HG03565 (cell line): ENCODE data around the gene SHISAL2B.
"Not testable (repeated sequence)": the region's sequence is repeated elsewhere in the genome, so short reads cannot be mapped to it uniquely, and the experiment has no call there.

Experiments
- ATAC-seq: cut with Tn5 transposase; IDR thresholded peaks from one replicate; pipeline ENCODE4 v1.9.1; 2021; ENCODE audit warnings: mild to moderate bottlenecking, moderate library complexity; ENCODE audit not compliant: unreplicated experiment

SHISAL2B gene

DNA sequence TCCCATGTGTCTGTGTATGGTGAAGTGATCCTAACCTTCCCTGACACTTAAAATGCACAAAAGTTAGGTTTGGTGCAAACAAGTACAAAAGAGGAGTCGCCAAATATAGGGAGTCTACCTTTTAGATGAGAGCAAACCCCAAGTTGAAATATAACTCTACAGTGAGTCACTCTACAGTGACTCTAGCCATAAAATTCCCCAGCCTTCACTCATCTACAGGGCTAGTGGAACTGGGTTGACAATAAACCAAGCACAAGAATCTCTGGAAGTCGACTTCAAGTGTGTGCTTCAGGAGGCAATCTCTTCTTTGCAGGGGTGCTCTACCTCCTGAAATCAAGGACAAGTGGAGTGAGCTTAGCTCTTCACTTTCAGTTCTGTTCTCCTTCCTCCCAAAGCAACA lies 3.3 kb downstream of the SHISAL2B start:
- ATAC-seq = no peak

- ATAC-seq = not testable (repeated sequence)
Measured at GRCh38 chr5:64696414-64696813, 6.1 kb downstream of the SHISAL2B start.

DNA sequence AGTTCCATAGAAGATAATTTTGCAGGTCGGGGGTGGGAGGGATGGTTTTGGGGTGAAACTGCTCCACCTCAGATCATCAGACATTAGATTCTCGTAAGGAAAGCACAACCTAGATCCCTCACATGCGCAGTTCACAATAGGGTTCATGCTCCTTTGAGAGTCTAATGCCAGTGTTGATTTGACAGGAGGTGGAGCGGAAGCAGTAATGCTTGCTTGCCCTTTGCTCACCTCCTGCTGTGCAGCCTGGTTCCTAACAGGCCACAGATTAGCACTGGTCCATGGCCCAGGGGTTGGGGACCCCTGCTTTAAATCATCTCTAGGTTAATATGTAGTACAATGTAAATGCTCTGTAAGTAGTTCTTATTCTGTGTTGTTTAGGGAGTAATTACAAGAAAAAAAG lies 10.5 kb downstream of the SHISAL2B start:
- ATAC-seq = no peak

GRCh38 chr5:64706074-64706473 lies 15.8 kb downstream of the SHISAL2B start:
- ATAC-seq = not testable (repeated sequence)

DNA sequence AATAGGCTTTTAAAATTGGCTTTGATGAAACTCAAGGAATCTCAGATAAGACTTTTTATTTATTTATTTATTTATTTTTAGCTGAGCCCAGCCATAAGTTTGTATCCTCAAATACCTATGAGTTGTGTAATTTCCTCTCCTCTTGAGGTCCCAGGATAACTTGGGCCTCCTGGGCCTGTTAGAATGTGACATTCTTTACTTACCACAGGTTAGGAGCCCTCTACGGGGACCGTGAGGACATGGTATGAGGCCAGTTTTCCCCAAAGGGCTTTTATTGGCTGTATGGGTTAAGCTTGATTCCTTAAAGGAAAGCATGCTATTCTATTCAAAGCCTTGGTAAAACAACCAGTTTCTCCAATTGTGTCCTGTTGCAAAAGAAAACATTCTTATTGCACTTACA lies 16.9 kb downstream of the SHISAL2B start:
- no peak for ATAC-seq

GRCh38 chr5:64714495-64714894 lies 24.2 kb downstream of the SHISAL2B start:
- ATAC-seq = not testable (repeated sequence)

DNA sequence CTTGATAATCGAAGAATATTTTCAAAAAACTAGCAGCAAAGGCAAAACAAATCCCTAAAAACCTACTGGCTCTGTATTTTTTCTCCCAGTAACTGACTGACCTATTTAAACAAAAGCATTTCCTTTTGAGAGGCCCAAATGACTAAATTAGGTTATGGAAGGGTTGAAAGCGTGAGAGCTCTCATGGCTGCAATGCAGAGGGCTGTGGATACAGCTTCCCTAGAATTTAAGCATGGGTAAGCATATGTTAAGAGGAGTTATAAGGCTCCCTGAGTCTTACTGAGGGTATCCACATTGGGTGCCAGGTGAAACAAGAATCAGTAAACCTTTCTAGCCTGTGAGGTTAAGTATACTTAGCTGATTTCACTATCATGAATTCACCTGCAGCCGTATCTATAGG lies 32.3 kb downstream of the SHISAL2B start:
- no peak for ATAC-seq

- ATAC-seq = no peak
Measured at GRCh38 chr5:64727150-64727549, 36.8 kb downstream of the SHISAL2B start.

DNA sequence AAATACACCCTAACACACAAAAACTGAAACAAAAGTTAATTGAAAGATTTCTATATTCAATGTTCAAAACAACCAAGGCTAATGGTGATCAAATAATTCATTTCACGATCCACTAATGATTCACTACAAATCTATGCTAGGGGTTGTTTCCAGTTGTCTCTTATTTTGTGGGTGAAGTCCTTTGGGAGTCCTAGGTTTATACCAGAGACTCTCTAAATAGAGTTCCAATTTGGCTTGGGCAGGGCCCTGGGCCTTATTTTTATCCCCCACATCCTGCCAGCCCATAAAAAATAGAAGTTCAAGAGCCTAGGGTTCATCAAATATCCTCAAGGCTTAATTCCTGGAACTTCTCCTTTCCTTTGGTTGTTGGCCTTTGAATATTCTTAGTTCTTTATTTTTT lies 52.1 kb downstream of the SHISAL2B start:
- ATAC-seq = no peak

DNA sequence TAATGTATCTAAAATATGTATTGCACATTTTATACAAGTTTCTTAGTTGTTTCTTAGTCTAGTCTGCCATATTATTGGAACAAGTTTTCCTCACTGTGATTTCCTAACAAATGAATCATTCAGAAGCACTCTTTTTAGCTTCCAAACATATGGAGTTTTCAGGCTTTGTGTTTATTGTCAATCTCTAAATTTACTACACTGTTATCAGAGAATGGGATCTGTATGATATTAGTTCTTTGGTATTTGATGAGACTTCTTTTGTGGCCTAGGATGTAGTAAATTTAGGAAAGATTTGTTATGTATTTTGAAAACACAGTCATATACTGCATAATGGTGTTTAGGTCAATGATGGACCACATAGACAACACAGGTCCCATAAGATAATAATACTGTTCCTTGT lies 52.5 kb downstream of the SHISAL2B start:
- ATAC-seq = no peak

- ATAC-seq = no peak
Measured at GRCh38 chr5:64744914-64745313, 54.6 kb downstream of the SHISAL2B start.

DNA sequence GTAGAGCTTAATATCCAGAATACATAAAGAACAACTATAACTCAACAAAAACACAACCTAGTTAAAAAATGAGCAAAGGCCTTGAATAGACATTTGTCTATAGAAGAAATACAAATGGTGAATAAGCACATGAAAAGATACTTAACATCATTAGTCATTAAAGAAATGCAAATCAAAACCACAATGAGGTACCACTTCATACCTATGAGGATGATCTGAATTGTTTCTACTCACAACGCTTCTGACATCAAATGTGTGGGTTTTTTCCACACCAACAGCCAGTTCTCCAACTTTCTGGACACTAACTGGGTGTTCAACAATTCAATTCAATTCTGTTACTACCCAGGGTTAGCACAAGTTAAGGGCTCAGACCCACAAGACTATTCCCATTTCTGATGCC lies 56.1 kb downstream of the SHISAL2B start:
- ATAC-seq = no peak

GRCh38 chr5:64749385-64749784 lies 59.1 kb downstream of the SHISAL2B start:
- no peak for ATAC-seq

GRCh38 chr5:64754066-64754465 lies 63.8 kb downstream of the SHISAL2B start:
- no peak for ATAC-seq

GRCh38 chr5:64758901-64759300 lies 68.6 kb downstream of the SHISAL2B start:
- ATAC-seq = no peak

- no peak for ATAC-seq
Measured at GRCh38 chr5:64759960-64760660, 69.8 kb downstream of the SHISAL2B start.

DNA sequence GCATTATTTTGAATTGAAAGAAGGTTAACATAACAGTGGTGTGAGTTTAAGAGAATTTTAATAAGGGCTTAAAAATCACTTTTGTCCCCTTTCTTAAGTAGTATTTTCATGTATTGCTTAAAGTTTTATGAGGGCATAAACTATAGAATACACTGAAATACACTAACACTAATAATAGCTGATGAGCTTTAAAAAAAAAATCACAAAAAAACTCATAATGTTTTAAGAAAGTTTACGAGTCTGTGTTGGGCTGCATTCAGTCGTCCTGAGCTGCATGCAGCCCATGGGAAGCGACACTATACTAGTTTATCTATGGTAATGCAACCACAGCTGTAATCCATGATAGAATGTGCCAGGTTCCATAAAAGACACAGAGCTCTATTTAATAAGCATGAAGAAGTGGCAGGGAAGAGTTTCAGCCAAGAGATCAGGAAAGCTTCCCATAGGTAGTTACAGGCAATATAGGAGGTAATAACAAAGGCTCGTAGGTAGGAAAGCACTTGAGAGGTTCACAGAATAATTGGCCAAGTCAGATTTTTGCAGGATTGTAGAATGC lies 73.7 kb downstream of the SHISAL2B start:
- no peak for ATAC-seq

DNA sequence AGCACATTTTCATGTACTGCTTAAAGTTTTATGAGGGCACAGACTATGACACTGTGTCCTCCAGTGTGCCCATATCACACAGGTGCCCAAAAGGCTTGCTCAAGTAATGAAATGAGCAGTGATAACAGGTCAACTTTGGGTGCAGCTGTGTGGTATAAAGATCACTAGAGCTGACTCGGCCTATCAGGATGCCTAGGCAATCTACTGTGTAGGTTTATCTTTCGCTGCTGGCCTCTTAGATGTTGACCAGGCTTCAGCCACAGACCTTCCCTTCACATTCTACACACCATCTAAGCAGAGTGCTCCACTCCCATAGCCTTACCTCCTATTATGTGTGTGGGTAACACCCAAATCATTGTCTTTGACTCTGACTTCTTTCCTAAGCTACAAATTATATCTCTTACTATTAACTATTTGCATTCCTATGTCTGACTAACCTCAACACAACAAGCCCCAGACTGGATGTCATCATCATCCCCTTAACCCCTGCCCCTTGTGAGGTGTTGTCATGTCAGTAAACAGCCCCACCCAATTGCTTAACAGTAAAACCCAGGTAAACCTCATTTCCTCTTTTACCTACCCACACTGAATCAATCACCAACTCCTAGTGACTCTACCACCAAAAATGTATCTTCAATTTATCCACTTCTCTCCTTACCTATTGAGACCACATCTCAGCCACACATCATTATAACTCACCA lies 75.7 kb downstream of the SHISAL2B start:
- ATAC-seq = no peak

- no peak for ATAC-seq
Measured at GRCh38 chr5:64766941-64767340, 76.6 kb downstream of the SHISAL2B start.
